NCI-H2107 treated with DMSO at 0.1 percent for 48 hours (cell line): ENCODE results near the gene ALK.

Experiments used
- DNase-seq: peaks from one replicate; lab custom pipeline; 2025; ENCODE audit not compliant: unreplicated experiment; lab: John Stamatoyannopoulos, UW

Gene ALK

DNA sequence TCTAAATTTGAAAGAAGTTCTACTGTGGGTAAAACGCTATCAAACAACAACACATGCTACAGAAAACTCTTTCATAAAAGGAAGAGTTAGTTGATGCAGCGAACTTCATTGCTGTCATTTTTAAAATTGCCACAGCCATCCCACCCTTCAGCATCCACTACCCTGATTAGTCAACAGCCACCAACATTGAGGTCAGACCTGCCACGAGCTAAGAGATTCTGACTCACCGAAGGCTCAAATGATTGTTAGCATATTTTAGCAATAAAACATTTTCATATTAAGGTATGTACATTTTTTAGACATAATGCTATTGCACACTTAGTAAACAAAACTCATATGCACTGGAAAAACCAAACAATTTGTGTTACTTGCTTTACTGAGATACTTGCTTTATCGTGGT lies 459.1 kb downstream of the ALK start:
- no peak for DNase-seq

GRCh38 chr2:29460190-29460589 lies 461.2 kb downstream of the ALK start:
- no peak for DNase-seq

DNA sequence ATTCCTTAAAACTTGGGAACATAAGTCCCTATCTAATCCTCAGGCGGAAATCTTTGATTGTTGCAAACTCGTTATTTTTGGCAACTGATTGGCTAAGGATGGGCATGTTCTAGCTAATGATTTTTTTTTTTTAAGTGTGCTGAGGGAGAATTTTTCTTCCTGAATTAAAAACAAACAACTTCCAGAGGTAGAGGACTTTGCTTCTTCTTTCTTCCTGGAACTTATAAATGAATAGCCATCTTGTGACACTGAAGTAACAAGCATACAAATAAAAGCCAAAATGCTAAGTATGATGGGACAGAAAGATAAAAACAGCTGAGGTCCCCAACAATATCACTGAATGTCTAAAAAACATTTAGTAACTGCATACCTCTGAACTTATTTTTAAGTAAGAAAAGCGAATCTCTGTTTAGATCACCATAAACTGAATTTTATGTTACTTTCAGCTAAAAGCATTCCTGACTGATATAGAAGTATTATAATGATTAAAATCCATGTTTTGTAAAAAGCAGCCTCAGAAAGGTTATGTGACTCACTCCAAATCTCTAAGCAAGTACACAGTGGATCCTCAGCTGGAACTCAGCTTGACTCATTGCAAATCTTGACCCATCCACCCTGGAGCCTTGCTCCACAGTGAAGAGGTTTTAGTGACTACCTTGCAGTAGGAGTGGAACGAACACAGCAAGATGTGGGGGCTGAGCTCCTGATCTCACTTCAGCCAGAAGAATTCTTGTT lies 461.8 kb downstream of the ALK start:
- no peak for DNase-seq

DNA sequence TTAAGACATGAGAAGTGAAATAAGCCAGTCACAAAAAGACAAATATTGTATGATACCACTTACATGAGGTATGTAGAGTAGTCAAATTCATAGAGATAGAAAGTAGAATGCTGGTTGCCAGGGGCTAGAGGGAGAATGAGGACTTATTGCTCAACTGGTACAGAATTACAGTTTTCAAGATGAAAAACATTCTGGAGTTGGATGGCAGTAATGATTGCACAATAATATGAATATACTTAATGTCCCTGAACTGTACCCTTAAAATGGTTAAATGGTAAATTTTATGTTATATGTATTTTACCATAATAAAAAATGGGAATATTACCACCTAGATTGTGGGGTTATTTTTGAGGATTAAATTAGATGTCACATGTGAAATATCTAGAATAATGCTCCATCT lies 465.0 kb downstream of the ALK start:
- DNase-seq = no peak

DNA sequence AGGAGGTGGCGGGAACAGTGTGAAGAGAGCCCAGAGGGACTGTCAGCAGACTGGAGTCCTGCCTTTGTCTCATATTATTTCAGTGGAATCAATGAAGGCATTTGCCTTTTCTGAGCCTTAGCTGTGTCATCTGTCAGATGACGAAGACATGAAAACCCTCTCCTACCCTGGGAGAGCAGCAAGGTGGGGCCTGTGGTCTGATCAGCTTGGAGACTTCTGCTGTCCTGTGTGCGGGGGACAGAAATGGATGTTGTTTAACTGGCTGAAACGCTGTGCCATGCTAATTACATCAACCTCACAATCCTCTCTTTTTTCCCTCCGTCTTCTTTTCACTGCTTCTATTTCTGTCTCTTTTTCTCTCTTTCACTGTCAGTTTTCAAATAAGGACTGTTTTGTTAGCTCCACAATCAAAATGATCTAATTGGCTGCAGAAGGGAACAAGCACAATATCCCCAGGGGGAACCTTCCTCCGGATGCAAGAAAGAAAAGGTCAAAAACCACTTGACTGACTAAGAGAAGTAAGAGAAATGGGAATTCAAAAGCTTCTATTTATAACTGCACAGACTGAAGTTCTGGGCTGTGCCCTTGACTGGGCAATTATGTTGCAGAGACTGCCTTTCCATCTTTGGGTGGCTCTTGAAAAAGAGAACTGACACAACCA lies 466.1 kb downstream of the ALK start:
- DNase-seq = no peak

GRCh38 chr2:29452036-29452435 lies 469.4 kb downstream of the ALK start:
- DNase-seq = no peak

DNA sequence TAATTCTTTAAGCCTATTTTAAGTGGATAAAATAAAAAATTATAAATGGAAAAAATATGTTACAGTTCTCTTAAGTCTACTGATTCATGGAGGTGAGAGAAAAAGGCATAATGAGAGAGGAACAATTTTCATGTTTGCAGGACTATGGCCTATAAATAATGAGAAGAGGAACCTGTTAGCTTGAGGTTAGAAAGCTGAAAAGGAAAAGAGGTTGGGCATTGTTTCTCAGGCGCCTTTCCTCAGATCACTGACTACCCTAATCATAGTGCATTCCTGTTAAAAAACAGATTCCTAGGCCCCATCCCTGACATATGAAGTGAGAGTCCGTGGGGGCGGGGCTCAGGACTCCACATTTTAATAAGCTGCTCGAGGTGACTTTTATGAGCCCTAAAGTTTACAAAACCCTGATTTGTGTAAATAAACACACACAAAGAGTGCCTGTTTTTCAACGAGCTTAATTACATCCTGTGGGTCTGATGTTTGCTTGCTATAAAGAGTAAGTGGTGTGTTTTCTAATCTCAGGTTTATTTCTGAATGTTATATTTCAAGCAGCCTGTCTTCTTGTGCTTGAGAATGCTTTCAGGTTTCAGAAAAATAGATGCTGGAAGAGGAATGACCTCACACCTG lies 470.7 kb downstream of the ALK start:
- DNase-seq = no peak

GRCh38 chr2:29449499-29449898 lies 471.9 kb downstream of the ALK start:
- no peak for DNase-seq

DNA sequence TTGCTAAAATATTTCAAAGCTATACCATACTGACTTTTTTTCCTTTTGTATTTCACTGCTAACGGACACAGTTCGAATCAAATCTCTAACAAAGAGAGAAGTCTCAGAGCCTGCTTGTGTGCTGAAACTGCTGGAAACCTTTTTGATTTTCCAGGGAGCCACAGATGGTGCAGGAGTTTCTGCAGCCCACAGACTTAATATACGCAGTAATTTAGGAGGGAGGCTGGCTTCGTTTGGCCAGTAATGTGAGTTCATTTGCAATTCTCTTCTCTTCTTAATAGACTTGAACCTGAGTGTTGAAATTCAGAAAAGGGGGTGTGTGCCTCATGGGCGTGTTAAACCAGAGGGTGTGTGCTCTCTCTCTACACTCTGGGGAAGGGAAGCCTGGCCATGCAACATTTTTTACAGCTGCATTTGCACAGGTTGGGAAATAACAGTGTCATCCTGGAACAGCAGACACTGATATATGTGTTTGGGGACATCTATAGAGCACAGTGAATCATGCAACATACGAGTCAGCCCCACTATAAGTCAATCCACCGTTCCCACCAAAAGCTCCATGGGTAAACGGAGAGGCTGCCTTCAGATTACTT lies 473.2 kb downstream of the ALK start:
- DNase-seq = no peak

GRCh38 chr2:29447513-29447912 lies 473.9 kb downstream of the ALK start:
- no peak for DNase-seq

- DNase-seq = no peak
Observed at GRCh38 chr2:29446847-29447246, 474.5 kb downstream of the ALK start.

DNA sequence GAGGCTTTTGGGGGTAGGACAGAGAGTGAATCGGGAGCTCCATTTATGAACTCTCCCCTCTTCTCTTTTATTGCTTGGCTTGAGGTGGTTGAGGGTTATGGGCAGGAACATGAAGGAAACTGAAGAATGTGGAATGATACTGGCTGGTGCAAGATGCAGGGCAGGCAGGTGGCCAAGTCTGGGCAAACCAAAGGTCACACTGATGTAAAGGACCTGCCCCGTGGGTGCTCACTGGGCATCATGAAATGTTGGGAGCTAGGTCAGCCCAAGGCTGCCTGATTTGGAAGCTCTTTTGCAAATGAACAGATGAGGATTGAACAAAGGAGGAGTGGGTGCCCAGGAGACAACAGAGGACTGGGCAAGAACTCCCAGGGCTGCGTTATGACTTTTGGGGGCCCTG lies 477.2 kb downstream of the ALK start:
- DNase-seq = no peak

GRCh38 chr2:29443627-29444026 lies 477.8 kb downstream of the ALK start:
- DNase-seq = no peak

- no peak for DNase-seq
Observed at GRCh38 chr2:29443151-29443550, 478.2 kb downstream of the ALK start.

- no peak for DNase-seq
Observed at GRCh38 chr2:29440921-29441623, 480.3 kb downstream of the ALK start.

DNA sequence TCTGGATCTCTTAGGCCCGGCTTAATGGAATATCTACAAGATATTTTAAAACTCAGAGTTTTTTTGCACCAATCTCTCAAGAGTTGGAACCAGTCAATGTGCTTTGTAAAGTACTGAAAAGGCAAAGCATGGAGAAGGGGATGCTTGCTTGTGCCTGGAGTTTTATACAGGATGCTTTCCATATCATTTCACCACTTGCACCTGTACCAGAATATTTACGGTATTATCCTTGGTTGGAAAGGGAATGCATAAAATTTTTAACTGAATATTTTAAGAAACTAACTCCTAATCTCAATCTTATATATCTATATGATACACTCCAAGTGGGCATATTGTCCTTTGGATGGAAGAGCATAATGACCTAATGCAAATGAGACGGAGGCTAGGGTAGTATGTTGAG lies 487.5 kb downstream of the ALK start:
- DNase-seq = no peak

DNA sequence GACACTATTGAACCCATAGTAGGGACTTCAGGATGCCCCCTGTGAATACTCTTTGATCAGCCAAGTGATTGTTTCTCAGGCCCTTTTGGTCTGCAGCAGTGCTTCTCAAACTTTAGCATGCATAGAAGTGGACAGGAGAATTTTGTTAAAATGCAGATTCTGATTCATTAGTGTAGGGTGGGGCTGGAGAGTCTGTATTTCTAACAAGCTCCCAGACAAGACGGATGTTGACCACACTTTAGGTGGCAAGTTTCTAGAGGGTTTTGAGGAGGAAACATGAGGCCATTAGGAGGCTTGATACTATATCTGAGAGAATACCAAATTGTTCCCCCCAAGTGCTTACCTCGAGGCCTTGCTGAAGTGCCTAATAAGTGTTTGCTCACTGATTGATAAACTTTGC lies 488.3 kb downstream of the ALK start:
- no peak for DNase-seq

DNA sequence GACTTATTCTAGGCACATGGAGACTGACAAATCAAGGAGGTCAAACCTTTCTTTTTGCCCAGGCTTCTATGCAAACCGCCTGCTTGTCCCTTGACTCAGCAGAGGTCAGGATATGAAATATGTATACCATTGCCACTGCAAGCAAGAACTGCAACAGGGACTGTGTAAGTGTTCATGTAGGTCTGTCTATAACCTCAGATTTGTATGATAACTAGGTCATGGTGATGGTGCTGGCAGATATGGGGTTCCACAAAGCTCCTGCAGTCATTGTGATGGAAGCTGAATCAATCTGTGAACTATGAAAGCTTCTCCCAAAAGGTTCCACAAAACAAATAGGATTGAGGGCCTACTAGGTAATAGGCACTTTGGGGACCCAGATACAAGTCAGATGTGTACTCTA lies 489.9 kb downstream of the ALK start:
- DNase-seq = no peak

DNA sequence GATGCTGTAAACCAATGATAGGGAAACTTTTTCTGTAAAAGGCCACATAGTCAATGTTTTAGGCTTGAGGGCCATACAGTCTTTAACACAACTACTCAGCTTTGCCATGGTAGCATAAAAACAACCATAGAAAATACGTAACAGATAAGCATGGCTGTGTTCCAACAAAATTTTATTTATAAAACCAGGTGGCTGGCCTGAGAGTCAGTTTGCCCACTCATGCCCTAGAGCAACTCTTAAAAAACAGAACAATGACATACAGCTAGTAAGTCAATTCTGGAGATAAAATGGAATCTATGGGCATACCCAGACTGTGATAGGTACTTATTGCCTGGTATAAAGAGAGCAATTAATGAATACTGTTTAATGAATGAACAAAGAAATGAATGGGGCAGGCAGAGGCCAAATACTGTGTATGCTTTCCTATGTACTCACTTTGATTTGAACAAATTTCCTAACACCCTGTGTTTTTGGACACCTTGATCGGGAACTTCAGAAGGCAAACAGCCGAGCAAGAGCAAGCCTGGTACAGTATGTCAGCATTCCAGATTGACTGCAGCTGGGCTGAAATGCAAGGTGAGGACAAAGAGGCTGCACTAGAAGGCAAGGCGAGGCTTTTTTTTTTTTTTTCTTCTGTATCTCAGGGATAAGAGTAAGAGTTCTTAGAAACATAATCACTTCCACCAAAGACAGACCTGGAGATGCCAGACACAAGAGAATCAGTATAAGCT lies 490.8 kb downstream of the ALK start:
- no peak for DNase-seq

DNA sequence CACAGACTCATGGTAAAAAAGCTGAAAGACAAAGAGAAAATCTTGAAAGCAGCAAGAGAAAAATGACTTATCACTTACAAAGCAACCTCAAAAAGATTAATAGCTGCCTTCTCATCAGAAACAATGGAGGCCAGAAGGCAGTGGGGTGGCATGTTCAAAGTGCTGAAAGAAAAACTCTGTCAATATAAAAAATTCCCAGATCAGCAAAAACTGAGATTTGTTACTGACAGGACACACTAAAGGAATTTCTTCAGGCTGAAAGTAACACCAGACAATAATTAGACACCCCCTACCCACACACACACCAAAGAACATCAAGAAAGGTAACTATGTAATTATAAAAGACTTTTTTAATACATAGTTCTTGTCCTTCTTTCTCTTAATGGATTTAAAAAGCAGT lies 495.0 kb downstream of the ALK start:
- no peak for DNase-seq

- DNase-seq = no peak
Observed at GRCh38 chr2:29425866-29426265, 495.5 kb downstream of the ALK start.
